Fibroblast of gingiva (primary cell): ENCODE results near the gene TBP.
"Not testable (repeated sequence)": the region's sequence is repeated elsewhere in the genome, so short reads cannot be mapped to it uniquely, and the experiment has no call there.

Experiments
- DNase-seq: peaks from one replicate; pipeline ENCODE4 v3.0.0-alpha.2; 2011; ENCODE audit warnings: low read depth

Gene TBP

GRCh38 chr6:170554013-170554795 is at the start of gene TBP:
TSS of gene TBP (plus strand) at chr6:170554369. CDS start at chr6:170557030, 2,661 bp downstream.
- peak; percentile 99 for DNase-seq

DNA sequence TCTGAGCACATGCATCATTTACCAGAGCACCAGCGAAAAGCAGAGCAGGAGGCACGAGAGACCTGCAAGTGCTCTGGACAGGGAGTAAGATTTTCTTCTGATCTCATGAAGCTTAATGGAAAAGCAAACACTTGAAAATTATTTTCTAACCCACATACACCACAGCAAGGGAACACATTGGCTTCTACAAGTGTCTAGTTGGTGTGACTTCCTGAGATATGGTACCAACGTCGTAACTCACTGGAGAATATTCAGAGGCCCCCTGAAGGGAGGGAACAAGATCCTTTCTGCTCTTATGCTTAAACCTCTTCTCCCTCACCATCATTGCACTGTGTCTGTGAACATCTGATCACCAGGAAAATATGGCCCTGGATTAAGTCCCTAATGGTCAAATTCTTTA is 49.7 kb upstream of the TBP start:
- no peak for DNase-seq

DNA sequence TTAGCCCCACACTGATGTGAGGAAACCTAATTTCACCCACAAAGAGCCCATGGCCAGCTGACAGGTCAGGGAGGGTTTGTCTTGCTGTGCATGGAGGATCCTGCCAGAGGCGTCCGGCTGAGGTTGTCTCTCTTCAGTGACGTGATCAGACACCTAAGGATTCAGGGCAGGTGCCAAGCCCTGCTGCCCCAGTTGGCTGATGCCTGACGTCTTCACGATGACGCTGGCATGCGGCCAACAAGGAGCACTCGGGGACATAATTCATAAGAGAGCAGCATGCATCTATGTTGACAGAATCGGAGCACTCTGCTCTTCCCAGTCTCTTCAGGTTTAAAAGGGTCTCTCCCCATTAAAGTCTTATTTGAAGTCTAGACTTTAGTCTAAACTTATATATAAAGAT is 48.9 kb upstream of the TBP start:
- no peak for DNase-seq

GRCh38 chr6:170506446-170506845 is 47.7 kb upstream of the TBP start:
- DNase-seq, result no peak

DNA sequence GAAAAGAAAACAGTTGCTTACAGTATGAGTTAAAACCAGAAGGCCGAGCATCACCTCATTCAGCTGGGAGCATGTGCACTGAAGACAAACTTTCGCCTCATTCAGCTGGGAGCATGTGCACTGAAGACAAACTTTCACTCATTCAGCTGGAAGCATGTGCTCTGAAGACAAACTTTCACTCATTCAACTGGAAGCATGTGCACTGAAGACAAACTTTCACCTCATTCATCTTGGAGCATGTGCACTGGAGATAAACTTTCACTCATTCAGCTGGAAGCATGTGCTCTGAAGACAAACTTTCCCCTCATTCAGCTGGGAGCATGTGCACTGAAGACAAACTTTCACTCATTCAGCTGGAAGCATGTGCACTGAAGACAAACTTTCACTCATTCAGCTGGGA is 46.4 kb upstream of the TBP start:
- DNase-seq, result not testable (repeated sequence)

DNA sequence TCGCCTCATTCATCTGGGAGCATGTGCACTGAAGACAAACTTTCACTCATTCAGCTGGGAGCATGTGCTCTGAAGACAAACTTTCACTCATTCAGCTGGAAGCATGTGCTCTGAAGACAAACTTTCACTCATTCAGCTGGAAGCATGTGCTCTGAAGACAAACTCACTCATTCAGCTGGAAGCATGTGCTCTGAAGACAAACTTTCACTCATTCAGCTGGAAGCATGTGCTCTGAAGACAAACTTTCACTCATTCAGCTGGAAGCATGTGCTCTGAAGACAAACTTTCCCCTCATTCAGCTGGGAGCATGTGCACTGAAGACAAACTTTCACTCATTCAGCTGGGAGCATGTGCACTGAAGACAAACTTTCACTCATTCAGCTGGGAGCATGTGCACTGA is 45.9 kb upstream of the TBP start:
- DNase-seq, result not testable (repeated sequence)

GRCh38 chr6:170508892-170509722 is 45.1 kb upstream of the TBP start:
- not testable (repeated sequence) for DNase-seq

DNA sequence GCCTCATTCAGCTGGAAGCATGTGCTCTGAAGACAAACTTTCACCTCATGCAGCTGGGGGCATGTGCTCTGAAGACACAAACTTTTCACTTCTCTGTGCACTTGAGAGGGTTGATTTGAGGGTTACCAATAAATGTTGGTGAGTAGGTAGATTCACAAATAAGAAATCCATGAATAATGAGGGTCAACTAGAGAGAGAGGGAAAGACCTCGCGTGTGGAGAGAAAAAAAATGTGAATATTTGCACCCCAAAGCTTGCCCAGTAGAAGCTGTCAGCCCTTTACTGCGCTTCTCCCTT is 44.5 kb upstream of the TBP start:
- DNase-seq, result no peak

DNA sequence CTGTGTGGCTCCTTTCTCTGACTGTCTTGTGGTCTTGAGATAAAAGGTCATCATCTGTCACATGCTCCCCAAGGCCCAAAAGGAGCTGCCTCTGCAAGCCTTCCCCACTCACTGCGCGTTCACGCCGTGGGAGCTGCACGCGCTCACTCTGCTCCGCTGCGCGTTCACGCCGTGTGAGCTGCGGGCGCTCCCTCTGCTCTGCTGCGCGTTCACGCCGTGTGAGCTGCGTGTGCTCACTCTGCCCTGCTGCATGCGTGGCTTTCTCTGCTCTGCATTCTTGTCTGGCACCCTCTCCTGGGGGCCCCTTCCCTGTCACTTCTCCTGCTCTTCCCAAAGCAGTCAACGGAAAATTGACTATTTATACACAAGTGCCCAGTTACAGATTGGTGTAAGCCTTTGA is 43.5 kb upstream of the TBP start:
- DNase-seq, result no peak

DNA sequence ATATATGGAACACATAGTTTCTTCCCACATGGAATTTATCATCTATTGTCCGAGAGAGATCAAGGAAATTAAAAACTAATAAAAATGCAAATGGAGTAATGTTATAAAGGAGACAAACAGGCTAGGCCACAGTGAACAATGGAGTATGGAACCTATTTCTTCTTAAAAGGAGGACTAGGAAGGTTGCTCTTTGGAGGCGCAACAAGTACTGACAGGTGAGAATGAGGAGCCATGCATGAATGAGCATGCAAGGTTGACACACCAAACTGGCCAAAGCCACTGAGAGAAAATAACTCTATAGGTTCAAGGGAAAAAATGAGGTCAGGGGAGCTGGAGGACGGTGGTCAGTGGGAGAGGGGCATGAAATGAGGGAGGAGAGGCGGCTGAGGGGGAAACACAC is 41.9 kb upstream of the TBP start:
- DNase-seq, result no peak

- DNase-seq, result no peak
Measured at GRCh38 chr6:170514908-170515307, 39.3 kb upstream of the TBP start.

GRCh38 chr6:170516783-170517616 is 37.2 kb upstream of the TBP start:
- peak; percentile 70 for DNase-seq

- DNase-seq, result no peak
Measured at GRCh38 chr6:170522565-170523183, 31.5 kb upstream of the TBP start.

- no peak for DNase-seq
Measured at GRCh38 chr6:170523256-170524171, 30.7 kb upstream of the TBP start.

DNA sequence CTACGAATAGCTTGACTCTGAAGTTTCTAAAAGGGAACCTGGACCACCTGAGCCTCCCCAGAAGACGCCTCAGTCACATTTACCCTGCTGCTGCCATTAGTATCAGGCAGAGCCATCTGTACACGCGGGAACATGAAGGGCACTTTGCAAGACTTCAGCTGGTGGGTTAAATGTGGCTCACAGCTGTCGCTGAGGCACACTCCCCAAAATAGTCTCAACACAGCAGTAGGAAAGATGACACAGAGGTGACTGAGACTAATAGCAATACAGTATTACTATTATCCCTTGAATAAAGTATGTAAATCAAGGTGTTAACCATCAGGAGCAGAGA is 30.0 kb upstream of the TBP start:
- DNase-seq, result no peak

- no peak for DNase-seq
Measured at GRCh38 chr6:170525795-170526194, 28.4 kb upstream of the TBP start.

GRCh38 chr6:170527995-170528394 is 26.2 kb upstream of the TBP start:
- not testable (repeated sequence) for DNase-seq

DNA sequence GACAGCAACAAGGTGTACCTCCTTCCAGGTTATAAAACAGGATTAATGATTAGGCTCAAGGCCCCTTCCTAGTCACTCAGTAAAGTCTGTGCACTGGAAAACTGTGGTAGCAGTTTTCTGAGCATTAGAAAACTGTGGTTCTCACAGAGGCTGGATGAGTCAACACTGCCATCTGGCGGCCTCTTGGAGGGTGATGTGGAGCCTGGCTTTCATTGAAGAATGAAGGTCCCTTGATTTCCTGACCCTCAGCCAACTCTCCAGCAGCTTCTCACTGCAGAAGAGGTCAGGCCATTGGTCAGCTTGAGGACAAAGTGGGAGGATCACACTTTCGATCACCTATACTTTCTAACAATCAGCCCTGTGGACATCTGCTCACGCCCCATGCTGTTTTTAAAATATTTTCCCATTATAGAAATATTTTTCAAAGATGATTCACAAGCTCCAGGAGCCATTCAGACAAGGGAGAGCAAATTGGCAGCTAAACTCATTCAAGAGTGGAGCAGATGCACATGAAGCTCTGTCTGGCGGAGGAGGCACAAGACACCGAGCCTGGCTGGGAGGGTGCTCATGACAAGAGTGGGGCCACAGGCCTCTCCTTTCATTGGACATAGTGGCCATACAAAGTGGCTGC is 24.2 kb upstream of the TBP start:
- peak; percentile 63 for DNase-seq

DNA sequence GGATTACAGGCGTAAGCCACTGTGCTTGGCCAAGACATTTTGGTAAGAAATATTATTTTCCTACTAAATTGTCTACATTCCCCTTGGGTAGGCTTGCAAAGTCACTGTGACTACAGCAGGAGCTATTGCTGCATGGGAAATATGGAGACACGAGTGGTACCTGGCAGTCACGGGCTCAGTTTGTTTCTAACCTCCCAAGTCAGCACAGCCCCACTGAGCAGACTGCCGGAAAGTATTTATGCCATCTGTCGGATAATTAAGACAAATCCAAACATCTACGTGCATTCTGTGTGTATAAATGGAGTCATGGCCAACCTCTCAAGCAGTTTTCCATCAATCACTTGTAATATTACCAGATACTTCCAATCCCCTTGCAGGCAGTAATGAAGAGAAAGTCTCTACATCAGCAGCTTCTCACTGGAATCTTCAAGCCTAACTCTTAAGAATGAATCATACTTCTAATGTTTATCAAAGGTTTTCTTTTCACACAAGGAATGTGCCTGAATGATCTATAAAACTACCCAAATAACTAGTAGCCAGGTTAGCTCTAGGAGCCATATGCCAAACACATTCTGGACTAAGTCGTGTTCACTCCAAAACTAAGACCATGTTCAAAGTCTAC is 21.2 kb upstream of the TBP start:
- no peak for DNase-seq

DNA sequence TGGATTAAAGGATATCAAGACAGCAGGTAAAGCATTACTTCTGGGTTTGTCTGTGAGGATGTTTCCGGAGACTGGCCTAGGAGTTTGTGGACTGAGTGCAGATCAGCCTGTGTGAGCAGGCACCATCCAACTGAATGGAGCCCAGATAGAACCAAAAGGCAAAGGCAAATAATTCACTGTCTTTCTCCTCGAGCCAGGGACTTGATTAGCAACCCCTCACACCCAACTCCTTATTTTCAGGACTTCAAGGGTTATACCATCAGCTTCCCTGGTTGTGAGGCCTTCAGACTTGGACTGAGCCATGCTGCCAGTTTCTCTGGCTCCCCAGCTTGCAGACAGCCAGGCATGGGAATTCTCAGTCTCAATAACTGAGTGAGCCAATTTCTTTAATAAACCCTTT is 20.4 kb upstream of the TBP start:
- no peak for DNase-seq
